Measurements from ENCODE around the gene FGF7.
"Not testable (repeated sequence)": the region's sequence is repeated elsewhere in the genome, so short reads cannot be mapped to it uniquely, and the experiment has no call there.

FGF7 gene

DNA sequence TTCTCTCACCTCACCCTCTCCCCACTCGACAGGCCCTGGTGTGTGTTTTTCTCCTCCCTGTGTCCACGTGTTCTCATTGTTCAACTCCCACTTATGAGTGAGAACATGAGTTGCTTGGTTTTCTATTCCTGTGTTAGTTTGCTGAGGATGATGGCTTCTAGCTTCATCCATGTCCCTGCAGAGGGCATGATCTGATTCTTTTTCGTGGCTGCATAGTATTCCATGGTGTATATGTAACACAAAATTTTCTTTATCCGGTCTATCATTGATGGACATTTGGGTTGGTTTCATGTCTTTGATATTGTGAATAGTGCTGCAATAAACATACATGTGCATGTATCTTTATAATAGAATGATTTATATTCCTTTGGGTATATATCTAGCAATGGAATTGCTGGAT lies 89.7 kb downstream of the FGF7 start:
- ATAC-seq, result not testable (repeated sequence)

DNA sequence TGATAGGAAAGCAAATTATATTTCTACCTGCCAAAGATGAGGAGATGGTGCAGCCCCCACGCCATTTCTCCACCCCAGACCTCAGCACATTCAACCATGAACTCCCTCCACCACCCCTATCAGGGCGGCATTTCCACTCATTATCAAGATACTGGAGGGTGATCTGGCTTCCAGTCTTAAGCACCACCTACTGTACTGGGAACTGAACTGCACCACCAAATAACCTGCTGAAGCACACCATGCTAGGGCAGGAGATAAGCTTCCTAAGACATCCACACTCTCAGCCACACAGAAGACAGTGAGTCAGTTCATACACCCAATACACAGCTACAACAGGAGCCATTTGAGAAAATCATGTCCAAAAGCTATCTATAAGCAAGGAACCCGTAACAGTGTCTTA lies 98.8 kb downstream of the FGF7 start:
- ATAC-seq, result peak; percentile 39; the same call in 2 of the 3 replicates
- TF ChIP-seq RARB (CRISPR knock-in tag; IDR thresholded peaks at IDR 0.05) (no peak), TOX (CRISPR knock-in tag; IDR thresholded peaks at IDR 0.05; ENCODE audit: borderline replicate concordance) (no peak), GLIS3 (CRISPR knock-in tag; IDR thresholded peaks at IDR 0.05) (no peak), ZNF565 (CRISPR knock-in tag; conservative IDR thresholded peaks at IDR 0.05; ENCODE audit: low read depth) (no peak), PPARA (CRISPR knock-in tag; IDR thresholded peaks at IDR 0.05; ENCODE audit: borderline replicate concordance) (no peak), ZFP3 (CRISPR knock-in tag; IDR thresholded peaks at IDR 0.05) (no peak), CSDC2 (CRISPR knock-in tag; IDR thresholded peaks at IDR 0.05) (no peak), OSR1 (CRISPR knock-in tag; IDR thresholded peaks at IDR 0.05) (no peak), ARNTL (CRISPR knock-in tag; IDR thresholded peaks at IDR 0.05; ENCODE audit: borderline replicate concordance, low read depth) (no peak)
- TF ChIP-seq, protein P1, sequence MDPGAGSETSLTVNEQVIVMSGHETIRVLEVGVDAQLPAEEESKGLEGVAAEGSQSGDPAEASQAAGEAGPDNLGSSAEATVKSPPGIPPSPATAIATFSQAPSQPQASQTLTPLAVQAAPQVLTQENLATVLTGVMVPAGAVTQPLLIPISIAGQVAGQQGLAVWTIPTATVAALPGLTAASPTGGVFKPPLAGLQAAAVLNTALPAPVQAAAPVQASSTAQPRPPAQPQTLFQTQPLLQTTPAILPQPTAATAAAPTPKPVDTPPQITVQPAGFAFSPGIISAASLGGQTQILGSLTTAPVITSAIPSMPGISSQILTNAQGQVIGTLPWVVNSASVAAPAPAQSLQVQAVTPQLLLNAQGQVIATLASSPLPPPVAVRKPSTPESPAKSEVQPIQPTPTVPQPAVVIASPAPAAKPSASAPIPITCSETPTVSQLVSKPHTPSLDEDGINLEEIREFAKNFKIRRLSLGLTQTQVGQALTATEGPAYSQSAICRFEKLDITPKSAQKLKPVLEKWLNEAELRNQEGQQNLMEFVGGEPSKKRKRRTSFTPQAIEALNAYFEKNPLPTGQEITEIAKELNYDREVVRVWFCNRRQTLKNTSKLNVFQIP (CRISPR knock-in tag; IDR thresholded peaks at IDR 0.05; ENCODE audit: borderline replicate concordance, low read depth), result no peak
- TF ChIP-seq, protein P2, sequence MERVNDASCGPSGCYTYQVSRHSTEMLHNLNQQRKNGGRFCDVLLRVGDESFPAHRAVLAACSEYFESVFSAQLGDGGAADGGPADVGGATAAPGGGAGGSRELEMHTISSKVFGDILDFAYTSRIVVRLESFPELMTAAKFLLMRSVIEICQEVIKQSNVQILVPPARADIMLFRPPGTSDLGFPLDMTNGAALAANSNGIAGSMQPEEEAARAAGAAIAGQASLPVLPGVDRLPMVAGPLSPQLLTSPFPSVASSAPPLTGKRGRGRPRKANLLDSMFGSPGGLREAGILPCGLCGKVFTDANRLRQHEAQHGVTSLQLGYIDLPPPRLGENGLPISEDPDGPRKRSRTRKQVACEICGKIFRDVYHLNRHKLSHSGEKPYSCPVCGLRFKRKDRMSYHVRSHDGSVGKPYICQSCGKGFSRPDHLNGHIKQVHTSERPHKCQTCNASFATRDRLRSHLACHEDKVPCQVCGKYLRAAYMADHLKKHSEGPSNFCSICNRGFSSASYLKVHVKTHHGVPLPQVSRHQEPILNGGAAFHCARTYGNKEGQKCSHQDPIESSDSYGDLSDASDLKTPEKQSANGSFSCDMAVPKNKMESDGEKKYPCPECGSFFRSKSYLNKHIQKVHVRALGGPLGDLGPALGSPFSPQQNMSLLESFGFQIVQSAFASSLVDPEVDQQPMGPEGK (CRISPR knock-in tag; IDR thresholded peaks at IDR 0.05; ENCODE audit: borderline replicate concordance), result no peak

GRCh38 chr15:49528289-49528688 lies 105.2 kb downstream of the FGF7 start:
- ATAC-seq, result no peak
- TF ChIP-seq, protein P3, sequence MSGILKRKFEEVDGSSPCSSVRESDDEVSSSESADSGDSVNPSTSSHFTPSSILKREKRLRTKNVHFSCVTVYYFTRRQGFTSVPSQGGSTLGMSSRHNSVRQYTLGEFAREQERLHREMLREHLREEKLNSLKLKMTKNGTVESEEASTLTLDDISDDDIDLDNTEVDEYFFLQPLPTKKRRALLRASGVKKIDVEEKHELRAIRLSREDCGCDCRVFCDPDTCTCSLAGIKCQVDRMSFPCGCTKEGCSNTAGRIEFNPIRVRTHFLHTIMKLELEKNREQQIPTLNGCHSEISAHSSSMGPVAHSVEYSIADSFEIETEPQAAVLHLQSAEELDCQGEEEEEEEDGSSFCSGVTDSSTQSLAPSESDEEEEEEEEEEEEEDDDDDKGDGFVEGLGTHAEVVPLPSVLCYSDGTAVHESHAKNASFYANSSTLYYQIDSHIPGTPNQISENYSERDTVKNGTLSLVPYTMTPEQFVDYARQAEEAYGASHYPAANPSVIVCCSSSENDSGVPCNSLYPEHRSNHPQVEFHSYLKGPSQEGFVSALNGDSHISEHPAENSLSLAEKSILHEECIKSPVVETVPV (CRISPR knock-in tag; IDR thresholded peaks at IDR 0.05), result no peak

GRCh38 chr15:49530092-49530491 lies 107.0 kb downstream of the FGF7 start:
- TF ChIP-seq PPARA (CRISPR knock-in tag; IDR thresholded peaks at IDR 0.05; ENCODE audit: borderline replicate concordance) (no peak), GLIS3 (CRISPR knock-in tag; IDR thresholded peaks at IDR 0.05) (no peak), RARB (CRISPR knock-in tag; IDR thresholded peaks at IDR 0.05) (no peak), ARNTL (CRISPR knock-in tag; IDR thresholded peaks at IDR 0.05; ENCODE audit: borderline replicate concordance, low read depth) (no peak), BACH2 (CRISPR knock-in tag; IDR thresholded peaks at IDR 0.05; ENCODE audit: borderline replicate concordance) (no peak), ZNF8 (CRISPR knock-in tag; IDR thresholded peaks at IDR 0.05) (no peak), ZNF70 (CRISPR knock-in tag; IDR thresholded peaks at IDR 0.05) (no peak), ISL1 (CRISPR knock-in tag; IDR thresholded peaks at IDR 0.05) (no peak)
- TF ChIP-seq, protein P1 (CRISPR knock-in tag; IDR thresholded peaks at IDR 0.05; ENCODE audit: borderline replicate concordance, low read depth), result no peak
- TF ChIP-seq, protein P3 (CRISPR knock-in tag; IDR thresholded peaks at IDR 0.05), result no peak
- TF ChIP-seq, protein P4, sequence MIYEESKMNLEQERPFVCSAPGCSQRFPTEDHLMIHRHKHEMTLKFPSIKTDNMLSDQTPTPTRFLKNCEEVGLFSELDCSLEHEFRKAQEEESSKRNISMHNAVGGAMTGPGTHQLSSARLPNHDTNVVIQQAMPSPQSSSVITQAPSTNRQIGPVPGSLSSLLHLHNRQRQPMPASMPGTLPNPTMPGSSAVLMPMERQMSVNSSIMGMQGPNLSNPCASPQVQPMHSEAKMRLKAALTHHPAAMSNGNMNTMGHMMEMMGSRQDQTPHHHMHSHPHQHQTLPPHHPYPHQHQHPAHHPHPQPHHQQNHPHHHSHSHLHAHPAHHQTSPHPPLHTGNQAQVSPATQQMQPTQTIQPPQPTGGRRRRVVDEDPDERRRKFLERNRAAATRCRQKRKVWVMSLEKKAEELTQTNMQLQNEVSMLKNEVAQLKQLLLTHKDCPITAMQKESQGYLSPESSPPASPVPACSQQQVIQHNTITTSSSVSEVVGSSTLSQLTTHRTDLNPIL (CRISPR knock-in tag; IDR thresholded peaks at IDR 0.05; ENCODE audit: low read depth), result no peak
- no peak for ATAC-seq

Data from SK-N-SH treated with all-trans-retinoic acid at 6 μM for 48 hours (cell line).